ENCODE measurements around the gene SLC10A7.

DNA sequence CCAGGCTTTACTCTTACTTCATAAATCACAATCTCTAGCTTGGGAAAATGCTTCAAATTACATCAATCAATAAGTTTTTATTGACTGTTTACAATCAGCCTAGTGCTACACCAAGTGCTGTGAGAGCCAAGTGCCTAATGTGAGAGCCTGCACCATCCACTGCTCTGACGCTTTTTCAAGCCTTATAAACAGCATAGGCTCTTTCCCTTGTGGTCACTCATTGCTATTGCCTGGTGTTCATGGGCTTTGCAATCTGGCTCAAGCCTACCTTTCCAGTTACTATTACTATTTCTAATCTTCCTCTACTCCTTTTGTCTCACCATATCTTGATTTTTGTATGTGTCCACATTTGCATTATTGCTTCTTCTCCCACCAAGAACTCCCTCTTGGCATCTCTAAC is 230.4 kb downstream of the SLC10A7 start:
- TF ChIP-seq, protein P1, sequence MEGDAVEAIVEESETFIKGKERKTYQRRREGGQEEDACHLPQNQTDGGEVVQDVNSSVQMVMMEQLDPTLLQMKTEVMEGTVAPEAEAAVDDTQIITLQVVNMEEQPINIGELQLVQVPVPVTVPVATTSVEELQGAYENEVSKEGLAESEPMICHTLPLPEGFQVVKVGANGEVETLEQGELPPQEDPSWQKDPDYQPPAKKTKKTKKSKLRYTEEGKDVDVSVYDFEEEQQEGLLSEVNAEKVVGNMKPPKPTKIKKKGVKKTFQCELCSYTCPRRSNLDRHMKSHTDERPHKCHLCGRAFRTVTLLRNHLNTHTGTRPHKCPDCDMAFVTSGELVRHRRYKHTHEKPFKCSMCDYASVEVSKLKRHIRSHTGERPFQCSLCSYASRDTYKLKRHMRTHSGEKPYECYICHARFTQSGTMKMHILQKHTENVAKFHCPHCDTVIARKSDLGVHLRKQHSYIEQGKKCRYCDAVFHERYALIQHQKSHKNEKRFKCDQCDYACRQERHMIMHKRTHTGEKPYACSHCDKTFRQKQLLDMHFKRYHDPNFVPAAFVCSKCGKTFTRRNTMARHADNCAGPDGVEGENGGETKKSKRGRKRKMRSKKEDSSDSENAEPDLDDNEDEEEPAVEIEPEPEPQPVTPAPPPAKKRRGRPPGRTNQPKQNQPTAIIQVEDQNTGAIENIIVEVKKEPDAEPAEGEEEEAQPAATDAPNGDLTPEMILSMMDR (IDR thresholded peaks at IDR 0.05; ENCODE audit: low read depth, low read length, poor library complexity, severe bottlenecking), result no peak
- no peak for TF ChIP-seq EZH2phosphoT487 (IDR thresholded peaks at IDR 0.05; ENCODE audit: borderline replicate concordance, low read length)

Measured in DOHH2 (cell line).